Ecto neural progenitor cell (in vitro differentiated cells): ENCODE results near the gene ARHGEF17.
A peak's percentile ranks its signal among the peaks of the same experiment; 100 is the strongest.
"Not testable (repeated sequence)": the region's sequence is repeated elsewhere in the genome, so short reads cannot be mapped to it uniquely, and the experiment has no call there.

ENCODE experiments used
- DNase-seq: peaks from one replicate; pipeline ENCODE4 v3.0.0-alpha.2; 2018; ENCODE audit warnings: low spot score

The ARHGEF17 gene

GRCh38 chr11:73271936-73272679, 36.0 kb upstream of the ARHGEF17 start, which contains the start of gene P2RY6:
TSS of gene P2RY6 (plus strand) at chr11:73272338. CDS start at chr11:73296519, 24,181 bp downstream.
- peak; percentile 50 for DNase-seq

GRCh38 chr11:73272680-73273038, 35.4 kb upstream of the ARHGEF17 start:
- no peak for DNase-seq

DNA sequence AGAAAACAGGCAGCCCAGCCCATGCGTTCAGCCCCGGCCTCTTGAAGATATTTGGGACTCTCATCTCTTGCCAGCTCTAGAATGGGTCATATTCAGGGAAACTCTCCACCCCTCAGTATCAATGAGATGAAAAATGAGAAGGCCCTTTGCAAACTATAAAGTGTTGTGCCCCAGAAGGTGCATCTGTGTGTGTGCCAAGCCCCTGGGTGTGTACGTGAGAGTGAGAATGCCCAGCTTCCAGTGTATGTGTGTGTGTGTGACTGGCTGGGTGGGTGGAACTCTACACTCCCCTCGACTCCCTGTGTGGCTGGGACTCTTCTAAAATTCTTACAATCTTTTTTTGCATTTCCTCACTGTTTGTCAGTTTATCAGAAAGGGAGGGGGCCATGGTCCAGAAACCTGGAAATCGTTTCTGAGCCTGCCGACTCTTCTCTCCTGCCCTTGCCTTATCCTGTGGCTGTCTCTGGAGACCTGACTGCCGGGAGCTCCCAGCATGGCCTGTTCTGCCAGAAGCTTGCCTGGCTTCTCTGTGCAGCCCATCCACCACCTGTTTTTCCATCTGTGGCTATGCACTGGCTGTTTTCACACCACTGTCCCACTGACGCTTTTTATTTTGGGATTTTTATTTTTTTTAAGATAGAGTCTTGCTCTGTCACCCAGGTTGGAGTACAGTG, 34.7 kb upstream of the ARHGEF17 start:
- DNase-seq = peak; percentile 40

DNA sequence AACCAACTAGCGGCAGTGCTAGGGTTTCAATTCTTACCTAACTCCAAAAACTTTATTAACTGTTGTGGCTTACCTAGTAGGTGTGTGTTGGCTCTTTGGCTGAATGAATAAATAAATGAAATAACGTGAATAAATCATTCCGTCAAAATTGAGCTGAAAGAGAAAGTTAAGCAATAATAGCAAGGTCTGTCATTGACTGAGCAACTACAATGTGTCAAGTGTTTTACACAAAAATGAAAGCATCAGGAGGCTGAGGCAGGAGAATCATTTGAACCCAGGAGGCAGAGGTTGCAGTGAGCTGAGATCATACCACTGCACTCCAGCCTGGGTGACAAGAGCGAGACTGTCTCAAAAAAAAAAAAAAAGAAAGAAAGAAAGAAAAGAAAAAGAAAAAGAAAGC, 33.9 kb upstream of the ARHGEF17 start:
- DNase-seq = not testable (repeated sequence)

DNA sequence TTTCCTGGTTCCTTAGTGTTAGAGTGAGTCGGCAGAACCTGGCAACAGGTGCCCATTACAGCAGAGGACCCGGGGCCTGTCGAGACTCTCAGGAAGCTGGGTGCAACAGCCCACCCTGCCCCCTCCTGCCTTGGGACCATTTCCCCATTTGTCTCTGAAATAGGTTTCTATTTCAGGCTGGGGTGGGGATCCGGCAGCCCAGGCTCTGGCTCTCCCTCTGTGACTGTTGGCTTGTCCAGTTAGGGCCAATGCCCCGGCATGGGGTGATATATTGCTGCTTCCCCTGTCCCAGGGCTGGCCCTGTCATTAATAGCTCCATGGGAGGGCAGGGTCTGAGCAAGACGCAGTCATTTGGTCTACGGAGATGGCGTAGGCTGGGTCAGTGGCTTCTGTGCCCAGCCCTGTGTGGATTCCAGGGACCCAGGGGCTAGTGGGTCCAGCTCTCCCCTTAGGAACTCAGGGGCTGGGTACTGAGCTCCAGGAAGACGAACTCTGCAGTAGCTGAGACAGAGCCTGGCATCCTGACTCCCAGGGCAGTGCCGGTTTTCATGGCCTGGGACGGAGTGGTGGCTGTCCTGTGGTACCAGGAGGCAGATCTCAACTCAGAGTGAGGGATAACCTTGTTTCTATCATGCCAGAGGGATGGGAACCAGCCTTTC, 33.2 kb upstream of the ARHGEF17 start:
- peak; percentile 42 for DNase-seq

- no peak for DNase-seq
These were observed 32.7 kb upstream of the ARHGEF17 start for GRCh38 chr11:73275381-73275750.

DNA sequence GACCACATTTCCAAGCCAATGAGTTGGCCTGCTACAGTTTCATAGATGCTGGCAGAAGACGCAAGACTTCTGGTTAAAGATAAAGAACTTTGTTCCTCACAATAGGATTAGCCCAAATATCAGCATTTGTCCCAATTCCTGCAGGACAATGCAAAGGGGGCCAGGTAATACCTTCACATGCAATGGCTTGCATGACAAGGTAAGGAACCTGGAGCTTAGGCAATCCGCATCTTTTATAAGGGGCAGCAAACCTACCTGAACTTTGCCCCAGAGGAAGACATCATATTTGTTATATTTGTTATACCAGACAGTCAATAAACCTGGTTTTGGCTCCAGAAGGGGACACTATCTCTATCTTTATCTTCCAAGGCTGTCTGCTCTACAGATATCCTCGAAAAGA, 30.6 kb upstream of the ARHGEF17 start:
- DNase-seq = no peak

DNA sequence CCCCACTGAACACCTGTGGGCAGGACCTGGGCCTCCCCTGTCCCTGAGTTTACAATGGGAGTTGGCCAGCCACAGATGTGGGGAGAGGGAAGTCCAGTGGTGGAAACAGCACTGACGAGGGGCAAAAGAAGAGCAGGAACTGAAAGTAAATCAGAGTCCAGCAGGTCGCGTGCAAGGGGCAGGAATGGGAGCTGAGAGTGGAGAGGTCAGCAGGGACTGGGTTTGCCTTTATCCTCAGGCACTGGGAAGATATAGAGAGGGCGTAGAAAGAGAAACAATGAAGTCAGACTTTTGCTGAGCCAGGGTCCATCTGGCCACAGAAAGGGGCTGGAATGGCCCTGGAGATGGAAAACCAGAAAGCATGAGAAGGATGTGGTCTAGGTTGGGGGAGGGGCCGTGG, 27.4 kb upstream of the ARHGEF17 start:
- DNase-seq = no peak

GRCh38 chr11:73281201-73281741, 26.8 kb upstream of the ARHGEF17 start:
- no peak for DNase-seq

GRCh38 chr11:73281796-73282660, 26.0 kb upstream of the ARHGEF17 start:
- DNase-seq = no peak

- DNase-seq = no peak
These were observed 24.6 kb upstream of the ARHGEF17 start for GRCh38 chr11:73283276-73284000.

DNA sequence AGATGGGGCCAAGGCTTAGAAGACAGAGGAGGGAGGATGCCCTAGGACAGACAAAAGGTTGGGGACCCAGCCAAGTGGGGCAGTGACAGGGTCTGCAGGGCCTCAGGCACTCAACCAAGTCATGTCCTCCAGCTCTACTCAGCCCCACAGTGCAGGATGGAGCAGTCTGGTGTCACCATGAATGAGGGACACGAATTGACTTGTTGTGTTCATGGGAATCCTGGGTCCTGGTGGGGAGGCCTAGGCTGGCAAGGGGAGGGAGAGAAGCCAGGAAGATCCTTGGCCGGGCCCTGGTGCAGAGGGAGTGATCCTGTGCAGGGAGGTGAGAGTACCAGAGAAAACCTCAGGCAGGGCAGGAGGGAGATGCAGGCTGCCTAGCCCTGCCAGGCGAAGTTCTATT, 24.0 kb upstream of the ARHGEF17 start:
- no peak for DNase-seq

DNA sequence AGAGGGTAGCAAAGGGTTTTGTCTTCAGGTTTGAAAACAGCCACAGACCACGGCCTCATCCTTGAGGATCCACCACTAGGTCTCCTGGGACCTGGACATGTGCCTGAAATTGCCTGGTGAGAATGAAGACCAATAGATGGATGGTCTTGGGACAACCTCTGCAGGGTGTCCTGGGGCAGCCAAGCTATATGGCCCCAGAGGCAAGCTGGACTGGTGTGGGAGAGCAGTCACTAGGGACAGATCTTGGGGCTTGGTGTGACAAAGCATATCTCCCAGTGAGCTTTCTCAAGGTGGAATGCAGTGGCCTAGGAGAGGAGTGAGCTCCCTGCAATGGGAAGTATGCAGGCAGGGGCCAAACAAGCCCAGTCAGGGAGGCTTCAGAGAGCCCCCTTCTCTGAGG, 22.4 kb upstream of the ARHGEF17 start:
- DNase-seq = no peak

DNA sequence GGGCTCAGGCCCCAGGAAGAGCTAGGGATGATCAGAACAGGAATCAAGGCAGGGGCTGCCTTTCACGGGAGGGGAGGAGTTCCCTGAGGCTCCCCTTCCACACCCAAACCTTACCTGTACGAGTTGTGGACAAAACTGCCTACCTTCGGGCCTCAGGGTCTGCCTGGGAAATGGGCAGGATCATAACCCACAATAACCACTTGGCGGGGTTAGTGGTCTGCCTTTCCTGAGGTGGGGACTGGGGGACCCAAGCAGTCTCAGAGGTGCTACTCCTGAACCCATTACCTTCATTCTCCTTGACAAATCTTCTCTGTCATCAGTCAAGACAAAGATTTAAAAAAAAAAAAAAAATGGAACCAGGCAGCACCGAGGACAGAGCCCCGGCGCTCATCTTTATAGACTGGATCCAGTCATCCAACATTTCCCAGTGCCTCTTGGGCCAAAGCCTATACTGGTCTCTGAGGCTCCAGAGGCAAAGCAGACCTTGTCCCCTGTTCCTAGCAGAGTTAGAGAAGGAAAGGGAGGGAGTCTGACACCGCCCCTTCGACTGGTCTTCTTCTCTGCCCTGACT, 21.8 kb upstream of the ARHGEF17 start:
- DNase-seq = no peak

GRCh38 chr11:73287400-73288101, 20.5 kb upstream of the ARHGEF17 start:
- DNase-seq = no peak

GRCh38 chr11:73288192-73288872, 19.7 kb upstream of the ARHGEF17 start:
- DNase-seq = no peak

- peak; percentile 89 for DNase-seq
These were observed 19.0 kb upstream of the ARHGEF17 start for GRCh38 chr11:73288873-73289707.

GRCh38 chr11:73290536-73290935, 17.5 kb upstream of the ARHGEF17 start:
- DNase-seq = no peak

DNA sequence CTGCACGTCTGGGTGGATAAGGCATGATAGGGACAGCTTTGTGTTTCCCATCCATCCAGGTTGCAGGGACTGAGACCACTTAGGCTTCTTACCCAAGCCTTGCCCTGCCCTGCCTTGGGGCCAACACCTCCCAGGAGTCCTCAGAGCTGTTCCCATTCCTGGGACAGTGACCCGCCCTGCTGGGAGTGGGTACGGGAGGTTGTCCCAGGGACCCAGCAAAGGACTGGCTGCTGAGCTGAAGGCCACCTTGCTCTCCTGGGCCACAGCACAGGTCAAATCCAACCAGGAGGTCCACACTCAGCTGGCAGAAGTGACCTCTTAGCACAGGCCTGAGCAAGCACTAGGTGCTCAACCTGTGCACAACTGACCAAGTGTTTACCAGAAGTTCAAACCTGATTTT, 16.9 kb upstream of the ARHGEF17 start:
- DNase-seq = no peak
